Loucy (cell line): ENCODE data around the gene ANGPT4.
"Not testable (repeated sequence)": the region's sequence is repeated elsewhere in the genome, so short reads cannot be mapped to it uniquely, and the experiment has no call there.

Source experiments
- H2AFZ ChIP-seq: fragments of 200-600 bp; sonication (generic); 2 replicates; pipeline ENCODE4 v1.6.0; 2016; ENCODE audit warnings: antibody characterized with exemption, mild to moderate bottlenecking, low read length, moderate library complexity
- H3F3A ChIP-seq: fragments of 200-600 bp; 2 replicates; pipeline ENCODE4 v1.6.0; 2016; ENCODE audit warnings: antibody characterized with exemption, low read depth, mild to moderate bottlenecking
- H3K27me3 ChIP-seq: fragments of 200-600 bp; sonication (generic); 2 replicates; pipeline ENCODE4 v1.6.1; 2014; ENCODE audit warnings: low read length, mild to moderate bottlenecking; ENCODE audit not compliant: insufficient read depth, poor library complexity, severe bottlenecking
- H3K36me3 ChIP-seq: fragments of 200-600 bp; sonication (generic); 2 replicates; pipeline ENCODE4 v1.6.1; 2016; ENCODE audit warnings: low read length; ENCODE audit not compliant: insufficient read depth
- H3K4me1 ChIP-seq: fragments of 200-600 bp; sonication (generic); 2 replicates; pipeline ENCODE4 v1.5.1; 2014; ENCODE audit warnings: low read length, mild to moderate bottlenecking; ENCODE audit not compliant: insufficient read depth, poor library complexity, severe bottlenecking
- H3K4me2 ChIP-seq: fragments of 200-600 bp; sonication (generic); 2 replicates; pipeline ENCODE4 v1.6.0; 2014; ENCODE audit warnings: antibody characterized with exemption, low read length, low read depth, mild to moderate bottlenecking; ENCODE audit not compliant: poor library complexity, severe bottlenecking
- H3K4me3 ChIP-seq: fragments of 200-600 bp; sonication (generic); 2 replicates; pipeline ENCODE4 v1.5.1; 2014; ENCODE audit warnings: low read length, mild to moderate bottlenecking, mixed read lengths; ENCODE audit not compliant: poor library complexity, severe bottlenecking
- H3K79me2 ChIP-seq: fragments of 200-600 bp; sonication (generic); 2 replicates; pipeline ENCODE4 v1.6.1; 2014; ENCODE audit warnings: low read length; ENCODE audit not compliant: insufficient read depth
- H3K9ac ChIP-seq: fragments of 200-600 bp; sonication (generic); 2 replicates; pipeline ENCODE4 v1.6.0; 2014; ENCODE audit warnings: mild to moderate bottlenecking, low read depth, low read length, moderate library complexity; ENCODE audit not compliant: poor library complexity, severe bottlenecking
- H3K9me2 ChIP-seq: fragments of 200-600 bp; sonication (generic); replicated peaks from 2 replicates; pipeline ENCODE4 v1.6.1; 2016; ENCODE audit warnings: low read depth, low read length, mixed read lengths
- H3K9me3 ChIP-seq: fragments of 200-600 bp; sonication (generic); 2 replicates; pipeline ENCODE4 v1.6.1; 2014; ENCODE audit warnings: mild to moderate bottlenecking, antibody characterized with exemption, low read length, low read depth; ENCODE audit not compliant: insufficient read depth
- H4K20me1 ChIP-seq: fragments of 200-600 bp; sonication (generic); 2 replicates; pipeline ENCODE4 v1.6.0; 2014; ENCODE audit warnings: antibody characterized with exemption, low read length, mild to moderate bottlenecking; ENCODE audit not compliant: insufficient read depth, poor library complexity, severe bottlenecking
- CTCF ChIP-seq: fragments of 200-600 bp; sonication (generic); conservative IDR thresholded peaks from 2 replicates; pipeline ENCODE4 v1.5.1; 2014; ENCODE audit warnings: mild to moderate bottlenecking, antibody characterized with exemption, low read length
- EZH2phosphoT487 ChIP-seq: fragments of 200-600 bp; IDR thresholded peaks from 2 replicates; pipeline ENCODE4 v1.6.1; 2018; ENCODE audit warnings: antibody characterized with exemption, mild to moderate bottlenecking, moderate library complexity, borderline replicate concordance

Gene ANGPT4

GRCh38 chr20:905396-905961 lies 10.7 kb downstream of the ANGPT4 start:
- Histone ChIP-seq H3K4me3 (no peak overlapping the region), H3K4me2 (peak overlapping the region; percentile 36), H3K4me1 (peaks cover 5% of the 10 kb centered on the region), H3K36me3 (no peaks in the 10 kb centered on the region), H4K20me1 (no peaks in the 10 kb centered on the region), H3K79me2 (no peaks in the 10 kb centered on the region), H3K9me2 (no peaks in the 10 kb centered on the region), H3F3A (no peaks in the 10 kb centered on the region), H3K9ac (no peak overlapping the region), H3K9me3 (no peaks in the 10 kb centered on the region), H3K27me3 (no peaks in the 10 kb centered on the region), H2AFZ (no peak overlapping the region)
- no peak for TF ChIP-seq EZH2phosphoT487
- TF ChIP-seq CTCF: no peak

- Histone ChIP-seq H3K27me3 (no peaks in the 10 kb centered on the region), H3K79me2 (no peaks in the 10 kb centered on the region), H3K9ac (no peak overlapping the region), H3K4me1 (peaks cover 5% of the 10 kb centered on the region), H3K9me3 (no peaks in the 10 kb centered on the region), H3K4me2 (no peak overlapping the region), H3K4me3 (no peak overlapping the region), H2AFZ (no peak overlapping the region), H3K36me3 (no peaks in the 10 kb centered on the region), H3F3A (no peaks in the 10 kb centered on the region), H4K20me1 (no peaks in the 10 kb centered on the region), H3K9me2 (no peaks in the 10 kb centered on the region)
- TF ChIP-seq CTCF (no peak), EZH2phosphoT487 (no peak)
Observed at GRCh38 chr20:904039-904545, 12.0 kb downstream of the ANGPT4 start.

- H3K9me2 ChIP-seq, H3K4me1 ChIP-seq, H4K20me1 ChIP-seq, H3K9ac ChIP-seq, H3F3A ChIP-seq, H2AFZ ChIP-seq, H3K4me3 ChIP-seq, H3K36me3 ChIP-seq, H3K4me2 ChIP-seq, H3K9me3 ChIP-seq, H3K27me3 ChIP-seq, H3K79me2 ChIP-seq: not testable (repeated sequence)
Observed at GRCh38 chr20:897436-897835, 18.7 kb downstream of the ANGPT4 start.

- Histone ChIP-seq H3K36me3 (no peaks in the 10 kb centered on the region), H3K9me3 (no peaks in the 10 kb centered on the region), H3K27me3 (no peaks in the 10 kb centered on the region), H3K4me1 (peaks cover 1% of the 10 kb centered on the region), H3F3A (no peaks in the 10 kb centered on the region), H3K79me2 (no peaks in the 10 kb centered on the region), H3K9me2 (no peaks in the 10 kb centered on the region), H3K9ac (no peak overlapping the region), H3K4me2 (no peak overlapping the region), H2AFZ (no peak overlapping the region), H4K20me1 (no peaks in the 10 kb centered on the region), H3K4me3 (no peak overlapping the region)
- TF ChIP-seq CTCF (no peak), EZH2phosphoT487 (no peak)
Observed at GRCh38 chr20:896501-897025, 19.6 kb downstream of the ANGPT4 start.

GRCh38 chr20:892371-892770 lies 23.8 kb downstream of the ANGPT4 start:
- not testable (repeated sequence) for H3K4me1 ChIP-seq

More at GRCh38 chr20:892371-892770, 23.8 kb downstream of the ANGPT4 start:
- not testable (repeated sequence) for H3F3A ChIP-seq, H3K9me3 ChIP-seq, H3K4me3 ChIP-seq, H3K9me2 ChIP-seq, H2AFZ ChIP-seq, H3K27me3 ChIP-seq, H3K79me2 ChIP-seq, H3K36me3 ChIP-seq, H4K20me1 ChIP-seq, H3K9ac ChIP-seq
- peak overlapping the region; percentile 46 for H3K4me2 ChIP-seq
